Transverse colon (tissue), 4 donors: ENCODE results near the gene GPR148.

ENCODE experiments used
- CTCF ChIP-seq, 5 experiments: fragments of 200-600 bp in 3 of 5; fragments of 450-650 bp in 2 of 5; sonication (generic) in 3 of 5; IDR thresholded peaks; 1 replicate in 2 of 5; 2 replicates in 3 of 5; pipeline ENCODE4 v1.5.1; 2016 to 2017; ENCODE audit warnings: antibody characterized with exemption in 5 of 5, inconsistent platforms in 3 of 5, mild to moderate bottlenecking in 2 of 5, moderate library complexity in 1 of 5
- POLR2A ChIP-seq: fragments of 450-650 bp; IDR thresholded peaks from one replicate; pipeline ENCODE4 v1.6.1; 2016; ENCODE audit warnings: antibody characterized with exemption, mild to moderate bottlenecking, moderate library complexity
- POLR2AphosphoS5 ChIP-seq, 3 donors: sonication (generic); formaldehyde crosslinking; IDR thresholded peaks; one replicate each; pipeline ENCODE4 v1.6.1; 2016; ENCODE audit warnings: antibody characterized with exemption in 3 of 3

GRCh38 chr2:130759906-130760753 is 31.3 kb downstream of the GPR148 start:
- TF ChIP-seq POLR2AphosphoS5 (IDR thresholded peaks at IDR 0.05) (no peak), CTCF (IDR thresholded peaks at IDR 0.05) (no peak), POLR2A (no peak)
